CD14-positive monocyte (primary cell): ENCODE results near the gene DNTT. TPM values are rescaled to one million over a fixed set of nuclear protein-coding genes. Genes with fewer than 3 reads are reported as not detected.

ENCODE experiments used
- DNase-seq, 3 donors: peaks; one replicate each; pipeline ENCODE4 v3.0.0-alpha.2; 2011 to 2022
- H2AFZ ChIP-seq: 2 replicates; pipeline ENCODE4 v1.6.0; 2012; ENCODE audit warnings: mild to moderate bottlenecking, low read depth, low read length, inconsistent platforms; ENCODE audit not compliant: insufficient read depth, poor library complexity, severe bottlenecking
- H3K27ac ChIP-seq, 2 donors: 1 replicate in 1 of 2; 2 replicates in 1 of 2; pipeline ENCODE4 v1.5.1; 2012 to 2013; ENCODE audit warnings: low read length in 2 of 2, control low read depth in 1 of 2, inconsistent platforms in 1 of 2, low read depth in 1 of 2, mild to moderate bottlenecking in 1 of 2
- H3K27me3 ChIP-seq, 2 donors: one replicate each; pipeline versions ENCODE4 v1.6.0 to v1.6.1; 2011 to 2013; ENCODE audit warnings: low read length in 2 of 2; ENCODE audit not compliant: control insufficient read depth in 2 of 2, insufficient read depth in 2 of 2
- H3K36me3 ChIP-seq, 2 donors: replicated peaks in 1 of 2; 1 replicate in 1 of 2; 2 replicates in 1 of 2; pipeline versions ENCODE4 v1.5.1 to v1.6.1; 2012 to 2013; ENCODE audit warnings: low read length in 2 of 2, control low read depth in 1 of 2, inconsistent platforms in 1 of 2, mild to moderate bottlenecking in 1 of 2; ENCODE audit not compliant: insufficient read depth in 2 of 2, control insufficient read depth in 1 of 2
- H3K4me1 ChIP-seq, 2 donors: 1 replicate in 1 of 2; 2 replicates in 1 of 2; pipeline versions ENCODE4 v1.5.1 to v1.6.1; 2012 to 2013; ENCODE audit warnings: low read length in 2 of 2, control low read depth in 1 of 2, inconsistent platforms in 1 of 2, mild to moderate bottlenecking in 1 of 2, moderate library complexity in 1 of 2; ENCODE audit not compliant: insufficient read depth in 2 of 2, control insufficient read depth in 1 of 2
- H3K4me2 ChIP-seq: replicated peaks from 2 replicates; pipeline ENCODE3; 2012; ENCODE audit warnings: low read length, moderate library complexity, mild to moderate bottlenecking; ENCODE audit not compliant: poor library complexity, severe bottlenecking; ENCODE audit errors: extremely low read depth
- H3K4me3 ChIP-seq, 3 experiments: fragments of 200-600 bp in 1 of 3; sonication (generic) in 1 of 3; replicated peaks in 1 of 3; 1 replicate in 2 of 3; 2 replicates in 1 of 3; pipeline ENCODE4 v1.5.1; 2011 to 2013; ENCODE audit warnings: low read length in 3 of 3, mild to moderate bottlenecking in 3 of 3, control low read depth in 2 of 3, low read depth in 2 of 3, inconsistent platforms in 1 of 3, moderate library complexity in 1 of 3
- H3K79me2 ChIP-seq: 2 replicates; pipeline ENCODE4 v1.6.0; 2012; ENCODE audit warnings: mild to moderate bottlenecking, control low read depth, inconsistent platforms, low read length, moderate library complexity; ENCODE audit not compliant: insufficient read depth
- H3K9ac ChIP-seq: 2 replicates; pipeline ENCODE4 v1.6.0; 2017; ENCODE audit warnings: low read length, mild to moderate bottlenecking; ENCODE audit not compliant: insufficient read depth, poor library complexity, severe bottlenecking
- H3K9me3 ChIP-seq, 2 donors: replicated peaks in 1 of 2; 1 replicate in 1 of 2; 2 replicates in 1 of 2; pipeline versions ENCODE4 v1.5.1 to v1.6.1; 2012 to 2013; ENCODE audit warnings: low read length in 2 of 2, control low read depth in 1 of 2; ENCODE audit not compliant: control insufficient read depth in 1 of 2, insufficient read depth in 1 of 2
- H4K20me1 ChIP-seq: 2 replicates; pipeline ENCODE4 v1.6.0; 2012; ENCODE audit warnings: mild to moderate bottlenecking, low read length, control low read depth, moderate library complexity; ENCODE audit not compliant: insufficient read depth
- H3K27ac Mint-ChIP-seq, 7 donors: one replicate each; pipeline ENCODE4 v1.8.0; 2020; ENCODE audit warnings: mild to moderate bottlenecking in 7 of 7, mixed read lengths in 7 of 7, moderate library complexity in 6 of 7, inconsistent platforms in 2 of 7
- H3K27me3 Mint-ChIP-seq, 3 donors: one replicate each; pipeline ENCODE4 v1.8.0; 2021 to 2022; ENCODE audit warnings: low read depth in 3 of 3, mild to moderate bottlenecking in 3 of 3, mixed read lengths in 3 of 3, moderate library complexity in 3 of 3, inconsistent platforms in 1 of 3
- H3K36me3 Mint-ChIP-seq, 2 donors: one replicate each; pipeline ENCODE4 v1.8.0; 2020; ENCODE audit warnings: mixed read lengths in 2 of 2, inconsistent platforms in 1 of 2, mild to moderate bottlenecking in 1 of 2
- H3K4me1 Mint-ChIP-seq: one replicate; pipeline ENCODE4 v1.8.0; 2020; ENCODE audit warnings: mild to moderate bottlenecking, mixed read lengths
- H3K4me3 Mint-ChIP-seq, 2 donors: one replicate each; pipeline ENCODE4 v1.8.0; 2020; ENCODE audit warnings: mild to moderate bottlenecking in 2 of 2, mixed read lengths in 2 of 2, moderate library complexity in 1 of 2
- H3K9me3 Mint-ChIP-seq, 7 donors: one replicate each; pipeline ENCODE4 v1.8.0; 2020 to 2022; ENCODE audit warnings: mixed read lengths in 7 of 7, mild to moderate bottlenecking in 6 of 7, moderate library complexity in 6 of 7, inconsistent platforms in 2 of 7
- WGBS: methylation state at CpG from one replicate; pipeline ENCODE4 v1.1.5; 2013; ENCODE audit warnings: missing lambda C conversion rate; ENCODE audit not compliant: insufficient coverage; 5-methylcytosine and 5-hydroxymethylcytosine counted together
- intact Hi-C, 2 donors: fragments of 100-400 bp; cut with micrococcal nuclease; formaldehyde crosslinking; loops; one replicate each; pipeline versions ENCODE4 v1.15.0 to v1.15.1; 2023
- polyA plus RNA-seq, 3 donors: library from polyadenylated mRNA; depleted of rRNA in 1 of 3; unstranded in 2 of 3; stranded (reverse) in 1 of 3; fragments of 300-500 nt in 2 of 3; fragments of >200 nt in 1 of 3; fragmentation: Illumina TruSeq in 2 of 3; gene quantifications; 1 replicate in 2 of 3; 2 replicates in 1 of 3; pipeline ENCODE4 v1.2.3, GENCODE V29; 2012 to 2021
- TF ChIP-seq, protein P1 (sequence below): fragments of 200-600 bp; IDR thresholded peaks from one replicate; pipeline ENCODE4 v1.8.0; 2022; ENCODE audit warnings: antibody characterized with exemption, mild to moderate bottlenecking

The DNTT gene
- polyA plus RNA-seq, 3 donors, result not detected

DNA sequence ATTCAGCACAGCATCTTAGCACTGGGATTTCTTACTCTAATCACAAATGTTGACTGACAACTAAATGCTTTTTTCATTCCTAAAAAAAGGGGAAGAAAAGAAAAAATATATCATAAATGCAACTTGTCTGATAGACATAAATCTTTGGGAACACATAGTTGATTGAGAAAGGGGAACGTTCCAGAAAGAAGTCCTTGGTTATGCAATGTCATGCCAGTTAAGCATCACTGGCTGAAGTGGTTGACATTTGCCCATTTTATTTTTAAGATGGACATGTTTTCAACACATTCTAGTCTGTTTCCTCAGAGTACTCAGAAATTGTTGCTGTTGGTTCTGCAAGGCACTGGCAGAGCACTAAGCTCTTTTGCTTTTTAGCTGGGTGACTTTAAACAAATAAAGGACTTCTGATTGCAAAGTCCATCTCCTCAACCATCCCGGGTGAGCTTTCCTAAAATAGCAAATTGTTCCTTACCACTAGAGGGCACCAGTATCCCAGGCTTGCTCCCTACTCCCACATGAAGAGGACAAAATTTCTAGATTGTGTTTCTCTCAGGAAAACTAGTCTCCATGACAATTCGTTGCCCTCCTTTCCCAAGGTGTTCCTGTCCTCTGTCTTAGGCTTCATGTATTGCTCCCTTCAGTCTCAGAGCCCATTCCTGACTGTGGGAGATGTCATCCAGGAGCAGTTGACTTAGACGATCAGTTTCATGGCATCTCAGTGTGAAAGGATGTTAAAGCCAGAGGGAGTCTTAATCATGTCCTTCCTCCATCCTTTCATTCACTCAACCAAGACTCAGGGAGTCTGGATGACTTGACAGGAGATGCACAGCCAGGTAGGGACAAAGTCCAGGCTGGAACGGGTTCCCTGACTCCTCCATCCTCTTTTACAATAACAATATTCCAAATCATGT, 30.6 kb downstream of the DNTT start:
- Histone ChIP-seq H3K9ac (no peak overlapping the region), H3K79me2 (no peaks in the 10 kb centered on the region), H3K4me3 (no peak overlapping the region), H3K27me3 (no peaks in the 10 kb centered on the region), H3K36me3 (no peaks in the 10 kb centered on the region), H3K27ac (no peak overlapping the region), H3K9me3 (no peaks in the 10 kb centered on the region), H3K4me2 (no peak overlapping the region), H3K4me1 (no peaks in the 10 kb centered on the region), H2AFZ (no peak overlapping the region), H4K20me1 (no peaks in the 10 kb centered on the region)
- intact Hi-C loops, result no loop called here
- peak; percentile 1 to 10 (median 9) for DNase-seq
- peak overlapping the region in 1 of 7 donors; percentile 42 for H3K27ac Mint-ChIP-seq
- no peaks in the 10 kb centered on the region for H3K36me3 Mint-ChIP-seq
- H3K4me3 Mint-ChIP-seq, result no peak overlapping the region
- TF ChIP-seq, protein P1, sequence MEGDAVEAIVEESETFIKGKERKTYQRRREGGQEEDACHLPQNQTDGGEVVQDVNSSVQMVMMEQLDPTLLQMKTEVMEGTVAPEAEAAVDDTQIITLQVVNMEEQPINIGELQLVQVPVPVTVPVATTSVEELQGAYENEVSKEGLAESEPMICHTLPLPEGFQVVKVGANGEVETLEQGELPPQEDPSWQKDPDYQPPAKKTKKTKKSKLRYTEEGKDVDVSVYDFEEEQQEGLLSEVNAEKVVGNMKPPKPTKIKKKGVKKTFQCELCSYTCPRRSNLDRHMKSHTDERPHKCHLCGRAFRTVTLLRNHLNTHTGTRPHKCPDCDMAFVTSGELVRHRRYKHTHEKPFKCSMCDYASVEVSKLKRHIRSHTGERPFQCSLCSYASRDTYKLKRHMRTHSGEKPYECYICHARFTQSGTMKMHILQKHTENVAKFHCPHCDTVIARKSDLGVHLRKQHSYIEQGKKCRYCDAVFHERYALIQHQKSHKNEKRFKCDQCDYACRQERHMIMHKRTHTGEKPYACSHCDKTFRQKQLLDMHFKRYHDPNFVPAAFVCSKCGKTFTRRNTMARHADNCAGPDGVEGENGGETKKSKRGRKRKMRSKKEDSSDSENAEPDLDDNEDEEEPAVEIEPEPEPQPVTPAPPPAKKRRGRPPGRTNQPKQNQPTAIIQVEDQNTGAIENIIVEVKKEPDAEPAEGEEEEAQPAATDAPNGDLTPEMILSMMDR, result peak; percentile 66
- peaks cover 0 to 2% (median 0%) of the 10 kb centered on the region in 7 donors for H3K9me3 Mint-ChIP-seq
- peaks cover 5% of the 10 kb centered on the region for H3K4me1 Mint-ChIP-seq
- WGBS, result 35% methylated on average over 3 of the region's 5 CpGs
- peaks cover 0 to 6% (median 0%) of the 10 kb centered on the region in 3 donors for H3K27me3 Mint-ChIP-seq

DNA sequence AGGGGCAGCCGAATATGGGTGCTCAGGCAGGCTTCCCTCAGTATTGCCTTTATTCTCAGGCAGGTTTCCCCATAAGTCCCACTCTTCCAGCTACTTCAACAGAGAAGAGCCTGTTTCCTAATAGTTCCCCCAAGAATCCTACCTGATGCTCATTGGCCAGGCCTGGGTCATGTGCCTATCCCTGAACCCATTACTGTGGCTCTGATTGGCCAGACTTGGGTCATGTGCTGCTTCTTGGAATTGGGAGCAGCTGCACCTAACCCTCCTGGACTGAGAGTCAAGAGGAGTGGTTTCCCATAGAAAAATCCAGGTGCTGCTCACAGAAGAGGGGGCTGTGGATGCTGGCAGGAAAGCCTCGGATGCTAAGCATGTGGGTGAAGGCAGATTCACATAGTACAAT, 32.9 kb downstream of the DNTT start:
- H3K79me2 ChIP-seq, result no peaks in the 10 kb centered on the region
- H3K27ac ChIP-seq, result no peak overlapping the region
- H3K4me3 ChIP-seq, result no peak overlapping the region
- DNase-seq, result no peak
- H3K9me3 Mint-ChIP-seq, result peaks cover 0 to 2% (median 0%) of the 10 kb centered on the region in 7 donors
- H3K4me1 Mint-ChIP-seq, result peaks cover 5% of the 10 kb centered on the region
- H3K4me1 ChIP-seq, result no peaks in the 10 kb centered on the region
- no peak overlapping the region for H3K4me3 Mint-ChIP-seq
- TF ChIP-seq, protein P1, result no peak
- no peak overlapping the region for H3K27ac Mint-ChIP-seq
- H3K36me3 ChIP-seq, result no peaks in the 10 kb centered on the region
- H3K36me3 Mint-ChIP-seq, result no peaks in the 10 kb centered on the region
- peaks cover 0 to 6% (median 0%) of the 10 kb centered on the region in 3 donors for H3K27me3 Mint-ChIP-seq
- H4K20me1 ChIP-seq, result no peaks in the 10 kb centered on the region
- WGBS, result no CpG with 5 or more reads among the region's 2 CpGs
- no peak overlapping the region for H3K9ac ChIP-seq
- H3K9me3 ChIP-seq, result no peaks in the 10 kb centered on the region
- intact Hi-C loops, result no loop called here
- no peaks in the 10 kb centered on the region for H3K27me3 ChIP-seq
- no peak overlapping the region for H2AFZ ChIP-seq
- H3K4me2 ChIP-seq, result no peak overlapping the region
